ENCODE measurements around the gene BSG. TPM values are rescaled to one million over a fixed set of nuclear protein-coding genes. Genes with fewer than 3 reads are reported as not detected.

Gene BSG
- total and polyA plus RNA-seq, 2 experiments from 2014 or later = 545 to 1,282 TPM

GRCh38 chr19:560121-560520 lies 12.3 kb upstream of the BSG start:
- Histone ChIP-seq H3K36me3 (replicated peaks; ENCODE audit: insufficient read depth, low read depth) (no peaks in the 10 kb centered on the region), H3K4me1 (ENCODE audit: insufficient read depth) (peaks cover 12% of the 10 kb centered on the region), H3K27ac (no peak overlapping the region), H4K20me1 (ENCODE audit: insufficient read depth, poor library complexity, severe bottlenecking) (no peaks in the 10 kb centered on the region), H3K79me2 (no peaks in the 10 kb centered on the region), H3K4me3 (no peak overlapping the region), H3K4me2 (no peak overlapping the region), H2AFZ (no peak overlapping the region), H3K27me3 (no peaks in the 10 kb centered on the region), H3K9me2 (replicated peaks; ENCODE audit: insufficient read depth) (no peaks in the 10 kb centered on the region), H3K9me3 (ENCODE audit: low read depth) (no peaks in the 10 kb centered on the region)
- no peak for TF ChIP-seq EZH2phosphoT487 (IDR thresholded peaks at IDR 0.05; ENCODE audit: low read depth, severe bottlenecking, unreplicated experiment)
- TF ChIP-seq EZH2 (IDR thresholded peaks at IDR 0.05; ENCODE audit: borderline replicate concordance) = no peak
- no peak for TF ChIP-seq CTCF (IDR thresholded peaks at IDR 0.05; ENCODE audit: poor library complexity)
- no peak for DNase-seq (ENCODE audit: low spot score)
- 85% methylated on average over 12 of the region's 12 CpGs for WGBS (ENCODE audit: low lambda C conversion rate, missing lambda C conversion rate)

GRCh38 chr19:566403-566802 lies 6.0 kb upstream of the BSG start:
- peak; percentile 69 for DNase-seq (ENCODE audit: low spot score)

GRCh38 chr19:566844-567243 lies 5.6 kb upstream of the BSG start:
- peak overlapping the region; percentile 85 for H3K27ac ChIP-seq
- H3K4me3 ChIP-seq = no peak overlapping the region
- 66% methylated on average over 12 of the region's 16 CpGs for WGBS (ENCODE audit: low lambda C conversion rate, missing lambda C conversion rate)
- peak overlapping the region; percentile 63 for H3K4me2 ChIP-seq
- no peaks in the 10 kb centered on the region for H3K9me3 ChIP-seq (ENCODE audit: low read depth)
- H2AFZ ChIP-seq = no peak overlapping the region
- DNase-seq (ENCODE audit: low spot score) = no peak
- H3K36me3 ChIP-seq (replicated peaks; ENCODE audit: insufficient read depth, low read depth) = no peaks in the 10 kb centered on the region
- H3K4me1 ChIP-seq (ENCODE audit: insufficient read depth) = peaks cover 5% of the 10 kb centered on the region
- no peaks in the 10 kb centered on the region for H3K27me3 ChIP-seq
- no peaks in the 10 kb centered on the region for H3K9me2 ChIP-seq (replicated peaks; ENCODE audit: insufficient read depth)
- no peaks in the 10 kb centered on the region for H4K20me1 ChIP-seq (ENCODE audit: insufficient read depth, poor library complexity, severe bottlenecking)
- TF ChIP-seq CTCF (IDR thresholded peaks at IDR 0.05; ENCODE audit: poor library complexity) = no peak
- TF ChIP-seq EZH2 (IDR thresholded peaks at IDR 0.05; ENCODE audit: borderline replicate concordance) = no peak
- TF ChIP-seq EZH2phosphoT487 (IDR thresholded peaks at IDR 0.05; ENCODE audit: low read depth, severe bottlenecking, unreplicated experiment) = no peak
- H3K79me2 ChIP-seq = no peaks in the 10 kb centered on the region

More at GRCh38 chr19:566403-566802, 6.0 kb upstream of the BSG start:
- peaks cover 5% of the 10 kb centered on the region for H3K4me1 ChIP-seq (ENCODE audit: insufficient read depth)
- peak overlapping the region; percentile 85 for H3K27ac ChIP-seq
- no peak overlapping the region for H2AFZ ChIP-seq
- H3K27me3 ChIP-seq = no peaks in the 10 kb centered on the region
- no peaks in the 10 kb centered on the region for H3K36me3 ChIP-seq (replicated peaks; ENCODE audit: insufficient read depth, low read depth)
- H3K4me2 ChIP-seq = peak overlapping the region; percentile 63
- no peak overlapping the region for H3K4me3 ChIP-seq
- no peaks in the 10 kb centered on the region for H3K79me2 ChIP-seq
- 30% methylated on average over 17 of the region's 19 CpGs for WGBS (ENCODE audit: low lambda C conversion rate, missing lambda C conversion rate)
- TF ChIP-seq EZH2phosphoT487 (IDR thresholded peaks at IDR 0.05; ENCODE audit: low read depth, severe bottlenecking, unreplicated experiment) = no peak
- no peak for TF ChIP-seq CTCF (IDR thresholded peaks at IDR 0.05; ENCODE audit: poor library complexity)
- TF ChIP-seq EZH2 (IDR thresholded peaks at IDR 0.05; ENCODE audit: borderline replicate concordance) = no peak
- no peaks in the 10 kb centered on the region for H4K20me1 ChIP-seq (ENCODE audit: insufficient read depth, poor library complexity, severe bottlenecking)
- H3K9me3 ChIP-seq (ENCODE audit: low read depth) = no peaks in the 10 kb centered on the region
- no peaks in the 10 kb centered on the region for H3K9me2 ChIP-seq (replicated peaks; ENCODE audit: insufficient read depth)

Measured in hepatocyte (in vitro differentiated cells).